ENCODE results near the gene EFNA4. TPM values are rescaled to one million over a fixed set of nuclear protein-coding genes. Genes with fewer than 3 reads are reported as not detected.

EFNA4 gene
- total and polyA plus RNA-seq, 2 donors from 2014 or later: 7.6 to 11.8 TPM

DNA sequence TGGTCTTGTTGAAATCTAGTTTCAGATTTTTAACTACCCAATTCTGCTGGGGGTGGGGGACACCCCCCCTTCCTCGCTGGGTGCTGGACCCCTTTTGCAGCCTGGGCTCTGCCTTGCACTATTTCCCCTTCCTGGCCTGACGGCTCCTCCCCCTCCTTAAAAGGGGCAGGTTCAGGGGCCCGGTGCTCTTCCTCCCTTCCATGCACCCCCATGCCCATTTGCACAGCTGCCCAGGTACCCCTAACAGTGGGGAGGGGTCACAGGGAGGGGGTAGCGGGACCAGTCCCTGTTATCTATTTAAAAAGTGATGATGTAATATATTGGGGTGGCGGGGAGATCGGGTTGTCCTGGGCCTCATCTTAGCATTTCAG lies 45.6 kb upstream of the EFNA4 start:
- Histone ChIP-seq H3K4me1 (ENCODE audit: control insufficient read depth in 2 of 3, insufficient read depth in 2 of 3, low read depth in 1 of 3, low read length in 3 of 3) (peaks cover 0 to 22% (median 4%) of the 10 kb centered on the region in 3 donors), H3K9ac (ENCODE audit: low read length in 3 of 3) (peak overlapping the region in 2 of 3 donors; percentile 32 to 58), H3K36me3 (ENCODE audit: control insufficient read depth in 2 of 3, insufficient read depth in 3 of 3, low read length in 3 of 3) (no peaks in the 10 kb centered on the region), H3K9me3 (ENCODE audit: control insufficient read depth in 2 of 3, insufficient read depth in 1 of 3, low read length in 3 of 3) (no peaks in the 10 kb centered on the region), H3K4me3 (ENCODE audit: low read length in 3 of 3) (peak overlapping the region in 2 of 3 donors; percentile 37 to 42), H3K27ac (ENCODE audit: low read depth in 2 of 2, low read length in 2 of 2) (peak overlapping the region in 1 of 2 donors; percentile 83), H3K27me3 (ENCODE audit: control insufficient read depth, insufficient read depth, low read length) (no peaks in the 10 kb centered on the region)
- FAIRE-seq (no peak), DNase-seq (peak in 2 of 5 donors; percentile 67 to 69)
- intact Hi-C loops (cut with DNase I): no loop called here
- TF ChIP-seq, protein P1, sequence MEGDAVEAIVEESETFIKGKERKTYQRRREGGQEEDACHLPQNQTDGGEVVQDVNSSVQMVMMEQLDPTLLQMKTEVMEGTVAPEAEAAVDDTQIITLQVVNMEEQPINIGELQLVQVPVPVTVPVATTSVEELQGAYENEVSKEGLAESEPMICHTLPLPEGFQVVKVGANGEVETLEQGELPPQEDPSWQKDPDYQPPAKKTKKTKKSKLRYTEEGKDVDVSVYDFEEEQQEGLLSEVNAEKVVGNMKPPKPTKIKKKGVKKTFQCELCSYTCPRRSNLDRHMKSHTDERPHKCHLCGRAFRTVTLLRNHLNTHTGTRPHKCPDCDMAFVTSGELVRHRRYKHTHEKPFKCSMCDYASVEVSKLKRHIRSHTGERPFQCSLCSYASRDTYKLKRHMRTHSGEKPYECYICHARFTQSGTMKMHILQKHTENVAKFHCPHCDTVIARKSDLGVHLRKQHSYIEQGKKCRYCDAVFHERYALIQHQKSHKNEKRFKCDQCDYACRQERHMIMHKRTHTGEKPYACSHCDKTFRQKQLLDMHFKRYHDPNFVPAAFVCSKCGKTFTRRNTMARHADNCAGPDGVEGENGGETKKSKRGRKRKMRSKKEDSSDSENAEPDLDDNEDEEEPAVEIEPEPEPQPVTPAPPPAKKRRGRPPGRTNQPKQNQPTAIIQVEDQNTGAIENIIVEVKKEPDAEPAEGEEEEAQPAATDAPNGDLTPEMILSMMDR (IDR thresholded peaks at IDR 0.05; ENCODE audit: borderline replicate concordance, extremely low read depth, insufficient read depth): no peak

DNA sequence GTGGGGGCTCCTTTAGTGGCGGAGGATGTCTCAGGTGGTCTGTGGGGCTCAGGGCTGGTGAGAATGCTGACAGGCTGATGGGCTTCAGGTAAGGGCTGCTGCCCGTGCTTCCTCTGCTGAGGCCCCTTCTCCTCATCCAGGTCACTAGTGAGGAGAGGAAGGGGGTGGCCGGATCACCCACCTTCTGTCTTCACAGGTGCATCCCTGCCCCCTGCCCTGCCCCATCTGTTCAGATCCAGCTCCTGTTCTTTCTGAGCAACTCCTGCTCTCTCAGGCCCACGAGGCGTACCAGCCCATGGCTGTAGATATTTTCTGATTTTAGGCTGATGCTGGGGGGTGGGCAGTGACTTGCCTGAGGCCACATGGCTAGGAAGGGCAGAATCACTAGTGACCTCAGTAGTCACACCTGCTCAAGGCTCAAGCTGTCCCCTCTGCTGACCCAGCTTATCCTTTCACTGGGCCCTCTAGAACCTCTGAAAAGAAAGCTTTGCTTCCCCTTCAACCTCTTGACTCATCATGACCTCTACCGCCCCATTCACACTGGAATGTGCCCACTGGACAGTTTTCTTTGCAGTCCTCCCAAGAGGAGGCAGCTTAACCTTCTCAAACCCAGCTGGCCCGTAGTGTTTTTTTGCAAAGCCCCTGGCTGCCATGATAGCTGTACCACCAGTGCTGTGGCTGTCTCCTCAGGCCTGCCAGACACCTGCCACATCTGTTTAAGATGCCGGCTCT lies 44.8 kb upstream of the EFNA4 start:
- peaks cover 0 to 17% (median 4%) of the 10 kb centered on the region in 3 donors for H3K4me1 ChIP-seq (ENCODE audit: control insufficient read depth in 2 of 3, insufficient read depth in 2 of 3, low read depth in 1 of 3, low read length in 3 of 3)
- H3K36me3 ChIP-seq (ENCODE audit: control insufficient read depth in 2 of 3, insufficient read depth in 3 of 3, low read length in 3 of 3): no peaks in the 10 kb centered on the region
- TF ChIP-seq, protein P1 (IDR thresholded peaks at IDR 0.05; ENCODE audit: borderline replicate concordance, extremely low read depth, insufficient read depth): no peak
- FAIRE-seq: no peak
- DNase-seq: peak in 1 of 5 donors; percentile 67
- H3K9me3 ChIP-seq (ENCODE audit: control insufficient read depth in 2 of 3, insufficient read depth in 1 of 3, low read length in 3 of 3): no peaks in the 10 kb centered on the region
- no peak overlapping the region for H3K27ac ChIP-seq (ENCODE audit: low read depth in 2 of 2, low read length in 2 of 2)
- H3K27me3 ChIP-seq (ENCODE audit: control insufficient read depth, insufficient read depth, low read length): no peaks in the 10 kb centered on the region
- H3K4me3 ChIP-seq (ENCODE audit: low read length in 3 of 3): no peak overlapping the region
- intact Hi-C loops (cut with DNase I): no loop called here
- no peak overlapping the region for H3K9ac ChIP-seq (ENCODE audit: low read length in 3 of 3)

DNA sequence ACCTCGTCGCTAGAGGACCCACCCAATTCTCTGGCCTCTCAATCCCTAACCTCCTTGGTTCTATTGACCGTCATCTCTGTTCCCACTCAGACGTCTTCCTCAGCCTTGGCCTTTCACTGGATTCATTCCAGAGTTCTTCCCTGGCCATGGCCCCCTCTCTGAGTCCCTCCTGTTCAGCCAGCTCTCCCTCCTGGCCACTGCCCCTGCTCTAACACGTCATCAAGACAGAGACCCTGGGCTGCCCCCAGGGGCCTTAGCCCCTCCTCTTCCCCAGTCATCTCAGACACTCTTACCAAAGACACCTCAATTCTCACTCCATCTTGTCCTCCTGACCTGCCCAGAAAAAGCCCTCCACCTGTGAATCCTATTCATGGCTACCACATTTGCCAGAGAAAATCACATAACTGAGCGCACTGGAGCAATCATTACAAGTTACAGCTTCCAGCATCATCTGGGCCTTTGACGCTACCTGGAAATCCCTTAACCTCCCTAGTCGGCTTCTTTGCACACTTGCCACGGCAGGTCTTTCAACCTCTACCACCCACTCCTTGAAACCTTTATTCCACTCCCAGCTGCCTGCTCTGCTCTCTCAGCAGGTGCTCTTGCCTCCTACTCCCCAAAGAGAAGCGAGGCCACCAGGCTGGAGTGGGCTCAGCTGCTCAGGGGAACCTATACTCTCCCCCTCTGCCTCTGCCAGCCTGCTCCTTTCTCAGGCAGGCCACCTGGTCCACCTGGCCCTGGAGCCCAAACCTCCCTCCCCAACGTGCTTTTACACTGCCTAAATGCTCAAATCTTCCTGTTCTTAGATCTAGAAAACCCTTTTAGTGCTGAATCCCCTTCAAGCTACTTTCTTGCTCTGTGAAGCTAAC lies 43.9 kb upstream of the EFNA4 start:
- Histone ChIP-seq H3K27me3 (ENCODE audit: control insufficient read depth, insufficient read depth, low read length) (no peaks in the 10 kb centered on the region), H3K9me3 (ENCODE audit: control insufficient read depth in 2 of 3, insufficient read depth in 1 of 3, low read length in 3 of 3) (no peaks in the 10 kb centered on the region), H3K4me3 (ENCODE audit: low read length in 3 of 3) (no peak overlapping the region), H3K4me1 (ENCODE audit: control insufficient read depth in 2 of 3, insufficient read depth in 2 of 3, low read depth in 1 of 3, low read length in 3 of 3) (peaks cover 0 to 16% (median 4%) of the 10 kb centered on the region in 3 donors), H3K9ac (ENCODE audit: low read length in 3 of 3) (no peak overlapping the region), H3K36me3 (ENCODE audit: control insufficient read depth in 2 of 3, insufficient read depth in 3 of 3, low read length in 3 of 3) (no peaks in the 10 kb centered on the region), H3K27ac (ENCODE audit: low read depth in 2 of 2, low read length in 2 of 2) (no peak overlapping the region)
- TF ChIP-seq, protein P1 (IDR thresholded peaks at IDR 0.05; ENCODE audit: borderline replicate concordance, extremely low read depth, insufficient read depth): no peak
- DNase-seq (peak in 1 of 5 donors; percentile 61), FAIRE-seq (no peak)
- intact Hi-C loops (cut with DNase I): no loop called here
